ENCODE data around the gene LHX5.
A peak's percentile ranks its signal among the peaks of the same experiment; 100 is the strongest.

The LHX5 gene

DNA sequence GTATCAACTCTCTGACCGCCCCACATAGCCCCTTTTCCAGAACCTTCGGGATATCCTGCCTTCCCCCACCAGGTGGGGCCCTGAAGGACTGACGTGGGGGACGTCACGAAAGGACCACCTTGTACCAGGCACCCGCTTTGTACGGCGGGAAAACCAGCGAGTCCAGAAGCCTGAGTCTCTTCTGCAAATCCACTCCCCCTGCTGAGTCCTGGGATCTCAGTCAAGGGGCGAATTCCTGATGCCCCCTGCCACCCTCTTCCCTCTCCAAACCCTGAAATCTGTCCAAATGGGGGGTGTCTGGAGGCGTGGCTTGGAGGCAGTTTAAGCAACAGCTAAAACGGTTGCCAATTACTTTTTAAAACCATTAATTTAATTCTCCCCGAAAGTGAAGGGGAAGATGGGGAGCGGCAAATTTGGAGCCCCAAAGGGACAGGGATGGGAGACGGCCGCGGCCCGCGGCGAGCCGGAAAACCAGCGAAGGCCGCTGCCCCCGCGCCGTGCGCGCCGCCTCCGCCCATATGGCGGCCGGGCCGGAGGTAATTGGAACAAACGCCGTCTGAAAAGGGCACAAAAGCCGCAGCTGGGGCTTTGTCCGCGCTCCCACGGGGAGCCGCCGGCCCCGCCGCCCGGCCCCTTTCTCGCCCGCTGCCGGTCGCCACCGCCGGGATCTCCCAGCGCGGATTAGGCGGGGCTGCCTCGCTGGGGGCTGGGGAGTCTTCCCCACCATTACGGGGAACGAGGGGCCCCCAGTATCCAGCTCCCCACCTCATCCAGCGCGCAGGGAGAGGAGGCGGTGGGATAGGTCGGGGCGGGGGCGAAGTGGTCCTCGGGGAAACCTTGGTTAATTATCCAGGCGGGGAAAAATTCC, 6.6 kb downstream of the LHX5 start:
- no peak for DNase-seq (ENCODE audit: low spot score)

DNA sequence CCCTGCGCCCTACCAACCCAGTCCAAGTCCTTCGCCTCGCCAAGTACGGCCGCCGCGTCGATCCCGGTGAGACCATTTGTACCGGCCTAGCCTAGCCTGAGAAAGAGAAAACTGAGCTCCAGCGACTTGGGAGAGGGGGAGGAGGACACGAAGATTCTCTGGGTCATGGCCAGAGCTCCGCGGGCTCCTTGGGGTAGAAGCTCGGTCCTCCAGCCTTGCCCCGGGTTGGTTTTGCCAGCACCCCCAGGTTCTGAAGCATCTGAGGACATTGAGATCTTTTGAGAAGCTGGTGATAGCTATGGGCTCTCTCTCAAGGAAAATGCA, 7.3 kb downstream of the LHX5 start:
- no peak for DNase-seq (ENCODE audit: low spot score)

DNA sequence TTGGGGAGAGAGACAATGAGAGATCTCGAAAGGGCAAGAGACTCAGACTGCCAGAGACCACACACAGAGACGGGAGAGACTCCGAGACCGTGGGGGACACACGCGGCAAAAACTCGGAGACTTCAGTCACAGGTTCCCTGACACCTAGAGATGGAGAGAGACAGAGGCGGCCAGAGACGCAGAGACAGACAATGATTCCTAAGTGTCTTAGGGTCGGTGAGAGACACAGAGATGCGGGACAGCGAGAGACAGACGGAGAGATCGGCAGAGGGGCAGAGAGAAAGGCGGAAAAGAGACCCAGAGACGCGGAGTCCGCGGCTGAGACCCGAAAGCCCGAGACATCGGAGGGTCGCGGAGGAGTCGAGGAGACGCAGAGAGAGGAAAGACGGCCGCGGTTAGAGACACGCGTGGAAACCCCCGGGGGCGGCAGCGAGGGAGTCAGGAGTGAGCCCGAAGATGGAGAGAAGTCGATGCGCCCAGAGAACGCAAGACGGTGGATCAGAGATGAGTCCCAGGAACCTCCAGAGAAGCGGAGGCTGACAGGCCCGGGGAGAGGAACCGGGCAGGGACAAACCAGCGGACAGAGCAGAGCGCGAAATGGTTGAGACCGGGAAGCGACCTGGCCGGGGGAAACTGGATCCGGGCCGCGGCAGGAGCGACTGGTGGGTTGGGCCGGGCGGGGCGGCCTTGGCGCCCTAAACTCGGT, 7.8 kb downstream of the LHX5 start:
- no peak for DNase-seq (ENCODE audit: low spot score)

DNA sequence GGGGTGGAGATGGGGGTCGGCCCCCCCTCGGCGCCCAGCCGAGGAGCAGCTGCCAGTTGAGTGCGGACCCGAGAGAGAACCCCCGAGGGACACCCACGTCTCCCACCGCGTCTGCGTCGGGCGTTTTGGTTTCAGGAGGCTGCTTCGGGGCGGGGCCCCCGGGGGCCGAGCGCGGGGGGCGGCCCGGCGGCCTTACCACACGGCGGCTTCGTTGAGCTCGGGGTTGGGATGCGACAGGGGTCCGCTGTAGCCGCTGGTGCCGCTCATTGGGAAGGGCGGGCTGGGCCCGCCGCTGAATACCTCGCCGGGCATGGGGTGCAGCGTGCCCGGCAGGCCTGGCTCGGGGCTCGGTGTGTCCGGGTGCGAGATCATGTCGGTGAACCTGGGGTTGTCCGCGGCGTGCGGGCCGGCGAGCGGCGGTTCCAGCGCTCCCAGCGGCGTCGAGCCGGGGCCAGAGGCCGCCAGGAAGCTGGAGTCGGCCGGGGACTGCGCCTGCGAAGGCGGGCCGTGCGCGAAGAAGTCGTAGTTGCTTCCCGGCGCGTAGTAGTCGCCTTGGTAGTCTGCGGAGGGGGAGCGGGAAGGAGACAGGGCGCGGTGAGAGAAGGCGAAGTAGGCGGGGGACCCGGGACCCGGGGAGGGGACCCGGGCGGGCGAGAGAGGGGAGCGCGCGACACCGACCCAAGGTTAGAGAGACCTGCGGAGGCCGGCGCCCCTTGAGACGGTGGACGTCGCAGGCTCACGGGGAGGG, 8.5 kb downstream of the LHX5 start:
- DNase-seq (ENCODE audit: low spot score), result no peak

DNA sequence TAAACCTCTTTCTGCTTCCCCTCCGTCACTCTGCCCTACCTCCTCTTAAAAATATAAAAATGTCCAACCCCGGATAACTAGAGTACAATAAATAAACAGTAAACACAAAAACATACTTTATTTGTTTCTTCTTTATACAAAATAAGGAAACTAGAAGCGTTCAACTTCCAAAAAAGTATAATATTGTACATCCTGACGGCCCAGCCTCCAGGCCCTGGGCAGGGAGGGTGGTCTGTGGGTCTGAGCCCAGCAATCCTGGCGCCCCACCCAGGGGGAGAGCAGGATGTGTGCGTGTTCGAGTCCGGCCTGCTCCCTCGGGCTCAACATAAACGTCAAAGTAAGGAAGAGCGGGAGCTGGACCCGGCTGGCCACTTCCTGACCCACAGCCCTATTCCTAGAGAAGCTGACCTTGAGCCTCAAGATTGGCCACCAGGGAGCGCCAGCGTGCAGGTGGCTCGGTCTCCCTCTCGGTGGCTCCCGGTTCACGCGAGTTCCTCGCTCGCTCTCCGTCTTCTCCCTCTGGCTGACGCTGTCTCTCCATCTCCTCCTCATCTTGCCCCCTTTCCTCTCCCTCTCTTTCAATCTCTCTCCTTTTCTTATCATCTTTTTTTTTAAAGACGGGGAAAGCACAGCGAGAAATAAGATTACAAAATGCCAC, 9.4 kb downstream of the LHX5 start:
- peak; percentile 88 for DNase-seq (ENCODE audit: low spot score)

DNA sequence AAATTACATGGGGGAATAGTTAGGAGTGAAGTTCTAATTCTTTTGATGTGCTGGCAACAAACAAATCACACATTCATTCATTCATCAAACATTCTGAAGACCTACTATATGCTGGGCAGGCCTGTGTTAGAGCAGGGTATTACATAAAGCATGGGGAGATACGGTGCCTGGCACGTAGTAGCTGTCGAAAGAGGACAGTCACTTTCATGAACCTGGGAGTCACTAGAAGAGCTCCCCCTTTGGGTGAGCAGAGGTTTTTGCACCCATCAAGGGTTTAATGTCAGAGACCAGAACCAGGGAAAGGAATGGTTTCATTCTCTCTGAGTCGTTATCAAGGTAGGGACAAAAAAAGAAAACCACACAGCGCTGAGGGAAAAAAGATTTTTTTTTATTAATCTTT, 10.0 kb downstream of the LHX5 start:
- peak; percentile 88 for DNase-seq (ENCODE audit: low spot score)

DNA sequence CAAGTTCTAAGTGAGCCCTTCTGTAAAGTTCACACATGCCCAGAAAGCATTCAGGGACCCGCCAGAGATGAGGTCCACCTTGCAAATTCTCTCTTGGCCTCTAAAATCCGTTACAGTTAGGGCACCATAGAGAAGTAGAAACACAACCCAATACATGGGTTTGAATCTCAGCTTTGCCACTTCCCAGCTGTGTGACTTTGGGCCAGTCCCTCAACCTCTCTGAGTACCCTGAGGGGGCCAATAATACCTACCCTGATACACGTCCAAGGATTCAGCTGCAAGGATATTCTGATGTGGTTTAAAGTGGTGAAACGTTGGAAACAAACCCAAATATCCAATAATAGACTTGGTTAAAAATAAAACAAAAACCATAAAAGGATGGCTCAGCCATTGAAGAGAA, 11.7 kb downstream of the LHX5 start:
- no peak for DNase-seq (ENCODE audit: low spot score)

DNA sequence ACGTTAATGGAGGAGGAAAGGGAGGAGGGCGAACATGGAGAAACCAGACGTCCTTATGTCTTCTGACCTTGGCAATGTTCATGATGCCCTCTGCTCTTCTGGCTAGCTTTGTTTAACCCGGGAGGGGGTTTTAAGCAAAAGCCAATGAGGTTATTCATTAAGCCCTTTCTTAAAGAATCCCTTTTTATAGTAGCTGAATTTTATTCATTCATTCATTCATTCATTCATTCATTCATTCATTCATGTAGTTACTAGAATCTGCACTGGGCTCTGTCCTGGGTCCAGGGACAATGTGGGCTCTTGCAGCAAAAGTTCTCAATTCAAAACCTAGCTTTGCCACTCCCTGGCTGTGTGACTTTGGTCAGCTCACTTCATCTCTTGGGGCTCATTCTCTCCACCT, 14.0 kb downstream of the LHX5 start:
- no peak for DNase-seq (ENCODE audit: low spot score)

DNA sequence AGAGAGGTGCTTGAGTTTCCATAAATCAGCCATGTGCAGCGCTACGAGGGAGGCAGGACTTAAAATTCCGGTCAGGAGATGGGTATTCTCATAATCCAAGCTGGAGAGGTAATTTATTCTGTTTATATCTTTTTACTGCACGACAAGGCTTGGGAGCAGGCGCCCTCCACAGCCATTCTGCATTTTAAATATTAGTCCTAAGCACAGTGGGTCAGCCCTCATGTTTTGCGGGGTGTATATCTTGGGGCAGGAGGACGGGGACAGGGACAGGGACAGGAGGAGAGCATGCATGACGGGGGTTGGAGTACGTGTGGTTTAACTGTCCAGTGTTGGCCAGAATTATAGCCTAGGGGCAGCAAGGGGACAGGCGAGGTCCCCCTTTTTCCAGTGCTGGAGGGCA, 14.5 kb downstream of the LHX5 start:
- no peak for DNase-seq (ENCODE audit: low spot score)

DNA sequence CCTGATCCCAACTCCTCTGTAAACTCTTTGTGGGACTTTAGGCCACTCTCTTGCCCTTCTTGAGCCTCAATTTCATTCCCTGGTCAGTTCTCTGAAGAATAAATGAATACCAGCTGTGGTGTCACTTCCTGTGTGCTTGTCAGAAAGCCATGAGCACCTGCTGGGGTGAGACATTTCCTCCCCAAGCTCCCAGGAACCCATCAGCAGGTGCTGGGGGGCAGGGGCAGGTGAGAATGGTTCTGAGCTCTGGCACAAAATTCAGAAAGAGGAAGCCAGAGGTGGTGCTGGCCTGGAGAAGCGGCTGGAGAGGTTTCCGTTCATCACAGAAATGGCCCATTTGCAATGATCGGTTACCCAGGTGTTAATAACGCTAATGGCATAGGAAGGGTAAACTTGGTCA, 14.9 kb downstream of the LHX5 start:
- no peak for DNase-seq (ENCODE audit: low spot score)

DNA sequence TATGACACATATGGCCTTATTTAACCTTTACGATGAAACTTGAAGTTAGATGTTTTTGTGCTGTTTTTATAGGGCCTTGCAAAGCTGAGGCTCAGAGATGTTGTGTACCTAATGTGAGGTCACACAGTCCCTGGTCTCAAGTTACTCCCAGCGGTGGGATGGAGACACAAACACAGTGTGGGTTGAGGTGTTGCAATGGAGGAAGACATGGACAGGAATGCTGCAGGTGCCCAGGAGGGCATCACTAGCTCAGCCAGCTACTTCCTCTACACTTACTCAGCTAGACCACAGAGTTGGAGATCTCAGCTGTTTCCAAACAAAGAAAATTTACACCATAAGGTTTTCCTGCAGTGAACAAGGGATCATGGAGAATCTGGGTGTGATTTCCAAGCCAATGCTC, 15.5 kb downstream of the LHX5 start:
- DNase-seq (ENCODE audit: low spot score), result no peak

DNA sequence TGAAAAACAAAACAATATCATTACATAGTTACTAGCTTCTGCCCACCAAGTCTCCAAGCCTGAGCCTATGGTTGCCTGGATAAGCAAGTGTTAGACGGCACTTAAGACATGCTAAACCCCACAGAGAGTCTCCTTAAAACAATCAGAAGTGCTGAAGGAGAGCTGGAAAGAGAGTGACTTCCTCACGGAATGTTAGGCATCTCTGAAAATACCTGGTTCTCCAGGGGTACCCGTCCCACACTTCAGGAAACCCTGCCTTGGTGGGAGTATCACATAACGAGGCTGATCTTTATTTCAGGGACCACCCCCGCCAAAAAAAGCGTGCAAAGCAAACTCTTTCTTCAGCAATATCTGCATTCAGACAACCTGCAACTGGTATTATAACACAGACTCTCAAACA, 18.3 kb downstream of the LHX5 start:
- no peak for DNase-seq (ENCODE audit: low spot score)

DNA sequence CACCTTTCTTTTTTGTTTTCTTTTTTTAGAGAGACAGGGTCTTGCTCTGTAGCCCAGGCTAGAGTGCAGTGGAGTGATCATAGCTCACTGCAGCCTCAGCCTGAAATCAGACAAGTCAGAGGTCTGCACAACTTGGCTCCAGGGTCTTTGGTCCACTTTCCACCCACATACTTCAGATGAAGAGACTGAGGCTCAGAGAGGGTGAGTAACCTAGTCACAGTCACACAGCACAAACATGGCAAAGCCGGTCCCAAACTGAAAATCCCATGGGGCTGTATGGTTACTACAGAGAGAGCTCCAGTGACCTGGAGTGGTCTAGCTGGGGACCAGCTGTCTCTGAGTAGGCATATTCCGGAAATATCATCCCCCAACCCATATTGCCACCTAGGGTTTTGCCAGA, 19.2 kb downstream of the LHX5 start:
- DNase-seq (ENCODE audit: low spot score), result no peak

DNA sequence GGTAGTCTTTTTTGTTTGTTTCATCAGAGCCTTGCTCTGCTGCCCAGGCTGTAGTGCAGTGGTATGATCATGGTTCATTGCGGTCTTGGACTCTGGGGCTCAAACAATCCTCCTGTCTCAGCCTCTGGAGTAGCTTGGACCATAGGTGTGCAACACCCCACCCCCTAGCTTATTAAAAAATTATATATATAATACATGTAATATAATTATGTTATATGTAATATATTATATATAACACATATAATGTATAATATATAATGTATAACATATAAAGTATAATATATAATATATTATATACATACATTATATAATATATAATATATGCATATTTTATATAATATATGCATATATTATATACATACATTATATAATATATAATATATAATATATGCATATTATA, 21.8 kb downstream of the LHX5 start:
- no peak for DNase-seq (ENCODE audit: low spot score)

DNA sequence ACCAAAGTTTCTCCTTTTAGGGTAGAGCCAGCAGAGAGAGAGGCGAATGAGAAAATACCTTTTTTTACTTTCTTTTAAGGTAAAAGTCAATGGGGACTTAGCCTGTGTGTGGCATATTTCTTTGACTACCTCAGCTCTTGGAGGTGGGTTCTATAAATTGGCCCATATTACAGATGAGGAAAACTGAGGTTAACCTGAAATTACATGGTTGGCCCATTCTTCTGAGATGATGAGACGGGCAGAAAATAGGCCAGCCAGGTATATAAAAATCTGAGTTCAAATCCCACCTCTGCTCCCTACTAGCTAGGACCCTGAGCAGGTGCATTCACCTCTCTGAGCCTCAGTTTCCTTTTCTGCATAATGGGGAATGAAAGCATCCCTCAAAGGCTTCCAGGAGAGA, 22.4 kb downstream of the LHX5 start:
- no peak for DNase-seq (ENCODE audit: low spot score)

DNA sequence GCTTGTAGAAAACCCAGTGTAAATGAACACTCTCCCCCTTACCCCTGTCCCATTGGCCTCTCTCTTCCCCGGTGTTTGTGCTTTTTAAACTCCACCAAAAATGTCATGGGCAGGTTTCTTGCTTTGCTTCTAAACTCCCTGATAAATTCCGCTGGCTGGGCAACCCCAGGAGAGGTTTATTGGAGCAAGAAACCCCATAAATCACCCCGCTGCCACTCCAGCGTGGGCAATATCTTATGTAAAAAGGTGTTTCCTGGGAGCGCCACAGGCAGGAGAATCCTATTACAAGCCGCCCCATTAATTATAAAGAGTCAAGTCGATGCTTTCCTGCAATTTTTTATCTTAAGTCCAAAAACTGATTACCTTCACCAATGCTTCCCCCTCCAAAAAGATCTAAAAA, 22.8 kb downstream of the LHX5 start:
- DNase-seq (ENCODE audit: low spot score), result no peak

DNA sequence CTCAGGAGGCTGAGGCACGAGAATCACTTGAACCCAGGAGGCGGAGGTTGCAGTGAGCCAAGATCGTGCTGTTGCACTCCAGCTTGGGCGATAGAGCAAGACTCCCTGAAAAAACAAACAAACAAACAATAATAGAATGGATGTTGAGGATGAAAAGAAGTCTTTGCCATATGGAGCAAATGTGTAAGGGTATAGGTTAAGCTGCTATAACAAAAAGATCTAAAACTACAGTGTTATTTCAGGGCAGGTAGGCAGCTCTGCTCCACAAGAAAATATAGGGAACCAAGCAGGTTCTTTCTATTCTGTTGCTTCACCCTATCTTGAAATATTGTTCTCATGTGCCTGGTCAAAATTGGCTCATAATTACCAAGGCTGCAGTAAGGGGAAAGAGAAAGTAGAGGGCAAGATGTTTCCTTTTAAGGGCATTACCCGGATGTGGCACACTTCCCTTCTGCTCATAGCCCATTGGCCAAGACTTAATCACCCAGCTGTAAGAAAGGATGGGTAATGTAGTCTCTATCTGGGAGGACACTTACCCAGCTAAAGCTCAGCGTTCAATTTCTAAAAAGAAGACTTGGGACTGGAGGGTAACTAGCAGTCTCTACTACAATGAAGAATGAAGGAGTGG, 26.0 kb downstream of the LHX5 start:
- no peak for DNase-seq (ENCODE audit: low spot score)

DNA sequence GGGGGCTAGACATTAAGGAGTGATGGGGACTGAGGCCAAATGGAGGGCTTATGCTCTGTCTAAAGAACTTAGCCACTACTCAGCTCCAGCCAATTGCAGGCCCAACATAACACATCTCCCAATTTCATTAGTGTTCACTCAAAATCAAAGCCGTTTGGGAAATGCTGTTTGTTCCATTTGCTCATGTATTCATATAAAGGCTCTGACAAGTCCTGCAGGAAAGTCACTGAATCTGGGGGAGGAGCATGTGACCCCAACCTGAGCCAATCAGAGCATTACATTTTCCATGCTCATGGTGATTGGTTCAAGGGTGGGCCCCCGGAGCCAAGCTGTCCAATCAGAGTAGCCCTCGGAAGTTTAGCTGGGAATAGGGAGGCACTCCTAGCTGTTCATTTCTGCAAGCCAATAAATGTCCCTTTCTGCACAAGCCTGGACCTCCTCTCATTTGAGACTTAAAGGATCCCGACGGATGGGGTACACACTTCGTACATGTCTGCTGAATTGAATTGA, 28.6 kb downstream of the LHX5 start:
- DNase-seq (ENCODE audit: low spot score), result no peak

DNA sequence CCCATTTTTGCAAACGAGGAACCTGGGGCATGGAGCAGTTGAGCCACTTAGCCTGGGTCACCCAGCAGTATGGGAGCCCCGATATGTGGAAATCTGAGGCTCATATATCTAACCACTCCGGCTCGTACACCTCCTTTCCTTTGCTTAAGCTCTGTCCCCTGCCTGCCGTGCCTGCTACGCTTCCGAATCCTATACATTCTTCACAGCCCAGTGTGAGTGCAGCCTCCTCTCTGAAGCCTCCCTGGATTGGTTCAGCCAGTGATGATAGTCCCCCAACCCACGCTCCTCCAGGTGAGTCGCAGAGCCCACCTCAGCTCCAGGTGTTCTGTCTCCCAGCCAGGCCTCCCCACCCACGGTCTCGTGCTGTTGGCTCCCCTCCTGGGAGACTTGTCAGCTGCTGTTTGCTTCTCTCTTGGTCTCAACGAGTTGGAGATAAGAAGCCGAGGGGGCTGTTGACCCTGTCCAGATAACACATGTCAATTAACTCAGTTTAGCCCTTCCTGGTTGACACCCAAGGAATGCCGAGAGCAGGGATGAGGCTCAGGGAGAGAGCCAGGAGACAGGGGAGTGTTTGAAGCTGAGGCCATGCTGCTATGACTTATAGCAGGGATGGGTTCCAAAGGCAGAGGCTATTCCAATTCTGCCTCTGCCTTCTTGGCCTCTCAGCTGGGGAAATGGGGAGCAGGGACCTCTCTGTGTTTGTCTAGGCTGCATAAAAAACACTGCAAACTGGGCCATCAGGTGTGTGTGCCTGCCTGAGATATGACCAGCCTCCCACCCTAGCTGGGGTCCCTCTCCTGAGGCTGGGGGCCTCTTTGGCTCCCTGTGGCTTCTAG, 30.5 kb downstream of the LHX5 start:
- DNase-seq (ENCODE audit: low spot score), result no peak

DNA sequence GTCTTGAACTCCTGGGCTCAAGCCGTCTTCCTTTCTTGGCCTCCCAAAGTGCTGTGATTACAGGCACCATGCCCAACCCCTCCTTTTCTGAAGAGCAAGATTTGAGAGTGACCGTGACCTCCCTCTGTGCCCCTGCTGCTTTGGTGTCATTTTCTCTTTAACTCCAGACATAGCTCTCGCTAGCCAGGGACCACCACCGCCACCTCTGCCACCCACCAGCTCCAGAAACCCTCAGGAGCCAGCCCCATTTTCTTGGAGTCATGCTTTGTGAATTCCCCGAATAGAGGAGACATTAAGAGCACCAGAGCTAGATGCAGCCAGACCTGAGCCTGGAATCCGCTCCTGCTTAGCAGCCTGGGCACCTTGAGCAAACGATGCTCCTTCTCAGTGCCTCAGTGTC, 31.3 kb downstream of the LHX5 start:
- no peak for DNase-seq (ENCODE audit: low spot score)

DNA sequence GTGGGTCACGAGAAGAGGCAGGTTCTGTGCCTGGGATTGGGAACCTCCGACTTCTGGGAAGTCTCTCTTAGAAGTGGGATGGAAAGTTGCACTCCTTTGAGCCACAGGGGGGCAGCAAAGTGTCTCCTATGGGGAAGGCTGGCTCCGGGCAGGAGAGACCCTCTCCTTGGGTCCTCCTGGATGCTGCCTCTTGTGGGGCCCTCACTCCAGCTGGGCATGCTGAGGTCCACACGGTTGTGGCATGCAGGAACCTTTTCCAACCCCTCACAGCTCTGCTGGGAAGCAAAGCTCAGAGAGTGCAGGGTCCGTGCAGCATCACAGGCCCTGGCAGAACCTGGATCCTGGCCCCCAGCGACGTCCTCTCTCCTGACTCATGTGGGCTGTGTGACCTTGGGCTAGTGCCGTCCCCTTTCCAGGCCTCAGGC, 32.1 kb downstream of the LHX5 start:
- peak; percentile 73 for DNase-seq (ENCODE audit: low spot score)
